ENCODE data around the gene BMPR1A.

The BMPR1A gene

DNA sequence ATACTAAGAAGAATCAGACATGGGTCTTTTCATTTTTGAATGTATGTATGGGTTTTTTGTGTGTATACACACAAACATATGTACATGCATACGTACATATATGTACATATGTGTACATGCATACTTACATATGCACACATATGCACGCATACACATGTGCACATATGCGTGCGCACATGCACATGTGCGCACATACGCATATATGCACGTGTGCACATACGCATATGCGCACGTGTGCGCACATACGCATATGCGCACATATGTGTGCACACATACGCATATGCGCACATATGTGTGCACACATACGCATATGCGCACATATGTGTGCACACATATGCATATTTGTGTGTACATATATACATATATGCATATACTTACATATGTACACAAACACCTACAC is 4.9 kb upstream of the BMPR1A start:
- DNase-seq (ENCODE audit: low read depth, low spot score), result no peak

DNA sequence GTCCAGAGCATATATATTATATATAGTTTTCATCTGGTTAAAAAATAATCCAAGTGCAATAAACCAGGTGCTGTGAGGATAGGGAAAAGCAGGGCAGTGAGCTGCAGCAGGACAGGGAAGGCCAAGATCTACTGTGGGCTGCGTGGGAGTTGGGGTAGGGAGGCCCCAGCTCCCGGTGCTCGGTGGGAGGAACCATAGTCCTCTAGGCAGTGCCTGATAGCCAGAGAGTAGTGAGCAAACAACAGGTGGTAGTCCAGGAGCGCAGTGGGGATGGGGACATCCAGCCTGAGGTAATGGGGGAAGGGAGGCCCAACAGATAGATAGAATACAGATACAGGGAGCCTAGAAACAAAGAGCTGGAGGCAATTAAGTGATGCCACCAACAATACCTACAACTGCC is 4.1 kb upstream of the BMPR1A start:
- no peak overlapping the region for H3K27ac ChIP-seq (ENCODE audit: low read length)
- 0 out of 2 replicates have a peak, but pooled peaks cover 3% of the 10 kb centered on the region for H3K36me3 ChIP-seq (ENCODE audit: control insufficient read depth, insufficient read depth, low read length)
- no peaks in the 10 kb centered on the region for H3K27me3 ChIP-seq (ENCODE audit: control insufficient read depth, insufficient read depth, low read length)
- peaks cover 3% of the 10 kb centered on the region; the same call in 1 of the 2 replicates for H3K4me1 ChIP-seq (ENCODE audit: control insufficient read depth, insufficient read depth, low read length)
- H3K9me3 ChIP-seq (ENCODE audit: control insufficient read depth, insufficient read depth, low read length), result no peaks in the 10 kb centered on the region
- DNase-seq (ENCODE audit: low read depth, low spot score), result no peak
- no CpG with 5 or more reads among the region's 4 CpGs for WGBS (ENCODE audit: insufficient coverage, insufficient read length)
- no peak overlapping the region for H3K4me3 ChIP-seq (ENCODE audit: low read length)

More for the DNA sequence above, 4.9 kb upstream of the BMPR1A start:
- Histone ChIP-seq H3K27ac (ENCODE audit: low read length) (no peak overlapping the region), H3K4me3 (ENCODE audit: low read length) (no peak overlapping the region), H3K36me3 (ENCODE audit: control insufficient read depth, insufficient read depth, low read length) (0 out of 2 replicates have a peak, but pooled peaks cover 3% of the 10 kb centered on the region), H3K27me3 (ENCODE audit: control insufficient read depth, insufficient read depth, low read length) (no peaks in the 10 kb centered on the region), H3K4me1 (ENCODE audit: control insufficient read depth, insufficient read depth, low read length) (peaks cover 3% of the 10 kb centered on the region; the same call in 1 of the 2 replicates), H3K9me3 (ENCODE audit: control insufficient read depth, insufficient read depth, low read length) (no peaks in the 10 kb centered on the region)
- no CpG with 5 or more reads among the region's 17 CpGs for WGBS (ENCODE audit: insufficient coverage, insufficient read length)

DNA sequence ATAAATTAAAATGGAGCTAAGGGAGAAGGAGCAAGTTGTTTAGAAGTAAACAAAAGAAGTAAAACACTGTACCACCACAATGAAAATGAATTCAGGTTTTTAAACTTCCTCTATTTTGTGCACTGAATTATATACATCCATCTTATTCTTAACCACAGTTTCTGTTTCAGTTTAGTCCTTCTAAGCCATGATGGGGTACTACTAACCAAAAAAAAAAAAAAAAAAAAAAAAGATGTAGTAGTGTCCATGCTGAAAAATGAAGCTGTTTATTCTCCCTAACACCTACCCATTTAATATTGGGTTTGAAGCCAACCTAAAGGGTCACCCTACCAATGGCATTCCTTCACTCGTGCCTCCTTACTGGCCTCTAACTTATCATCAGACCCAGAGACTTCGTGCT is 3.4 kb upstream of the BMPR1A start:
- 0 out of 2 replicates have a peak, but pooled peaks cover 3% of the 10 kb centered on the region for H3K36me3 ChIP-seq (ENCODE audit: control insufficient read depth, insufficient read depth, low read length)
- no peaks in the 10 kb centered on the region for H3K9me3 ChIP-seq (ENCODE audit: control insufficient read depth, insufficient read depth, low read length)
- no peak overlapping the region for H3K27ac ChIP-seq (ENCODE audit: low read length)
- no peak for DNase-seq (ENCODE audit: low read depth, low spot score)
- H3K4me1 ChIP-seq (ENCODE audit: control insufficient read depth, insufficient read depth, low read length), result peaks cover 3% of the 10 kb centered on the region; the same call in 1 of the 2 replicates
- H3K4me3 ChIP-seq (ENCODE audit: low read length), result no peak overlapping the region
- no peaks in the 10 kb centered on the region for H3K27me3 ChIP-seq (ENCODE audit: control insufficient read depth, insufficient read depth, low read length)
- WGBS (ENCODE audit: insufficient coverage, insufficient read length), result no CpG with 5 or more reads among the region's 2 CpGs

DNA sequence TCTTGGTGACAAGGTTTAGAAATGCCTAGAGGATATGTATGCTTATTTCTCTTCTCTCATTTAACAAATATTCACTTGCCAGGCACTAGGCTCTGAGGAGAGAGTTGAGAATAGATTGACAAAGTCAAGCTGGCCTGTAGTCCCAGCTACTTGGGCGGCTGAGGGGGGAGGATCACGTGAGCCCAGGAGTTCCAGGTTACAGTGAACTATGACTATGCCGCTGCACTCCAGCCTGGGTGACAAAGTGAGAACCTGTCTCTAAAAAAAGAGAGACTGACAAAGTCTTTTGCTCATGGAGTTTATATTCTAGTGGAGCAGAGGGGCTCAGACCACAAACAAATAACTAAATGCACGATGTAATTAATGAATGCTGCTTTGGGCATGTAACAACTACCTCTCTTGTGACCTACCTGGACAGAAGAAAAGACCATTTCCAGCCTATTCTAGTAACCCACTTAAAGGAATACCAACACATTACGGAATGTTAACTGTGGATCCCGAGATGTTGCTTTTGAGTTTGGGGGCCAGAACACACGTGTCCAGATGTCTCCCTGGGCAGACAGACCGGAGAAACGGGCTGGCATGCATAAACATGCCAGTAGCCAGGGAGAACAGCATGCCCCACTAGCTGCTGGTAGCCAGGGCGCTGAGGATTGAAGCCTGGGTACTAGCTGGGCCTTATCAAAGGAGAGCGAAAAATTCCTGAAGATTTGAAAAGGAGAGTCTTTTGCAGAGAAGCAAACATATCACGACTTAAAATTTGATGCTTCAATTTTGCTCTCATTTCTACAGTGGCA is 2.6 kb upstream of the BMPR1A start:
- no peak overlapping the region for H3K27ac ChIP-seq (ENCODE audit: low read length)
- peaks cover 3% of the 10 kb centered on the region; the same call in 1 of the 2 replicates for H3K4me1 ChIP-seq (ENCODE audit: control insufficient read depth, insufficient read depth, low read length)
- DNase-seq (ENCODE audit: low read depth, low spot score), result no peak
- no CpG with 5 or more reads among the region's 12 CpGs for WGBS (ENCODE audit: insufficient coverage, insufficient read length)
- no peaks in the 10 kb centered on the region for H3K27me3 ChIP-seq (ENCODE audit: control insufficient read depth, insufficient read depth, low read length)
- H3K36me3 ChIP-seq (ENCODE audit: control insufficient read depth, insufficient read depth, low read length), result 0 out of 2 replicates have a peak, but pooled peaks cover 3% of the 10 kb centered on the region
- H3K4me3 ChIP-seq (ENCODE audit: low read length), result no peak overlapping the region
- no peaks in the 10 kb centered on the region for H3K9me3 ChIP-seq (ENCODE audit: control insufficient read depth, insufficient read depth, low read length)

DNA sequence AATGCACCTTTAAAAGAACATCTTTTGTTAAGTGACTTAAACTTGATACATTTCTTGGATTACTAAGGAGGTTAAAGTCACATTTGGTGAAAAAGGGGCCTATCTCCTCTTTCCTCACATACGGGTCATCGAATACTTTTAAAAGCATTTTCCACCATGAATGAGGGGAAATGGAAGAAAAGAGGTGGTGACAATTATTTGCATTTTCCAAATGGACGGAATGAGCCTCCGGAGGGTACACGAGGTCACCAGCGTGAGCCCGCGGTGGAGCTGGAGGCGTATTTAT is 1.0 kb upstream of the BMPR1A start:
- H3K4me1 ChIP-seq (ENCODE audit: control insufficient read depth, insufficient read depth, low read length), result peaks cover 3% of the 10 kb centered on the region; the same call in 1 of the 2 replicates
- H3K4me3 ChIP-seq (ENCODE audit: low read length), result peak overlapping the region; percentile 87; the same call in 1 of the 2 replicates
- H3K27me3 ChIP-seq (ENCODE audit: control insufficient read depth, insufficient read depth, low read length), result no peaks in the 10 kb centered on the region
- no peak for DNase-seq (ENCODE audit: low read depth, low spot score)
- no peaks in the 10 kb centered on the region for H3K9me3 ChIP-seq (ENCODE audit: control insufficient read depth, insufficient read depth, low read length)
- WGBS (ENCODE audit: insufficient coverage, insufficient read length), result no CpG with 5 or more reads among the region's 9 CpGs
- 0 out of 2 replicates have a peak, but pooled peaks cover 3% of the 10 kb centered on the region for H3K36me3 ChIP-seq (ENCODE audit: control insufficient read depth, insufficient read depth, low read length)
- no peak overlapping the region for H3K27ac ChIP-seq (ENCODE audit: low read length)

DNA sequence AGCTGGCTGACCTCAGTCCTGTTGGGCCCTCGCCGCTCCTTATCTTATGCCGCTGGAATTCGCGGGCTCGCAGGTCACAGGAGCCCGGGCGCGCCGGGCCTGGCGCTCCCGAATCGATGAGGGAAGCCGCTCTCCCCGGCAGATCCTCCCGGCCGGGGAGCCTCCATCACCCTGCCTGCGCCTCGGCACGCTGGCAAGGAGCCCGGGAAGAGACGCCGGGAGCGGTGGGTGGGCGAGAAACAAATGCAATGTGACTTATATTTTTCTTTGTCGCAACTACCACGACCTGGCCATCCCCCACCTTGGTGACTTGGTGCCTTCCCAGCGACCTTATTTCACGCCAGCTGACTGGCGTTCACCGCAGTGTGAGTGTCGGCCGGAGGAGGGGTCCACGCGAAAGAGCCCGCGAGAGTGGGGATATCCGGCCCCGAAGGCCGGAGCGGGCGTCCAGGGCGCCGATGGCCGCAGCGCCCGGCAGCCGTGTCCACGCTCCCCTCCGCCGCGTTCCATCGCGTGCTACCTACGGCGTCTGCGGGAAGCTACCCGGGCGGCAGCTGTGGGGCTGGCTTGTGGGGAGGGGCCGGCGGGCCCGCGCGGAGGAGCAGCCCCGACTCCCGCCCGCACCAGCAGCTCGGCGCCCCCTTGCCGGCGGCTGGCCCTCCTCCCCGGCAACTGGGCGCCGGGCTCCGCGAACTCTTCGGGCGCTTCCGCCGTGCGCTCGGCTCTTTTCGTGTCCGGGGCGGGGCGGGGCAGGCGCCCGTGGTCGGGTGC is 494 bp upstream of the BMPR1A start:
- H3K27ac ChIP-seq (ENCODE audit: low read length), result no peak overlapping the region
- peak overlapping the region; percentile 87 for H3K4me3 ChIP-seq (ENCODE audit: low read length)
- H3K27me3 ChIP-seq (ENCODE audit: control insufficient read depth, insufficient read depth, low read length), result no peaks in the 10 kb centered on the region
- H3K4me1 ChIP-seq (ENCODE audit: control insufficient read depth, insufficient read depth, low read length), result peaks cover 3% of the 10 kb centered on the region; the same call in 1 of the 2 replicates
- peak; percentile 52 for DNase-seq (ENCODE audit: low read depth, low spot score)
- H3K36me3 ChIP-seq (ENCODE audit: control insufficient read depth, insufficient read depth, low read length), result 0 out of 2 replicates have a peak, but pooled peaks cover 3% of the 10 kb centered on the region
- no peaks in the 10 kb centered on the region for H3K9me3 ChIP-seq (ENCODE audit: control insufficient read depth, insufficient read depth, low read length)
- no CpG with 5 or more reads among the region's 89 CpGs for WGBS (ENCODE audit: insufficient coverage, insufficient read length)

DNA sequence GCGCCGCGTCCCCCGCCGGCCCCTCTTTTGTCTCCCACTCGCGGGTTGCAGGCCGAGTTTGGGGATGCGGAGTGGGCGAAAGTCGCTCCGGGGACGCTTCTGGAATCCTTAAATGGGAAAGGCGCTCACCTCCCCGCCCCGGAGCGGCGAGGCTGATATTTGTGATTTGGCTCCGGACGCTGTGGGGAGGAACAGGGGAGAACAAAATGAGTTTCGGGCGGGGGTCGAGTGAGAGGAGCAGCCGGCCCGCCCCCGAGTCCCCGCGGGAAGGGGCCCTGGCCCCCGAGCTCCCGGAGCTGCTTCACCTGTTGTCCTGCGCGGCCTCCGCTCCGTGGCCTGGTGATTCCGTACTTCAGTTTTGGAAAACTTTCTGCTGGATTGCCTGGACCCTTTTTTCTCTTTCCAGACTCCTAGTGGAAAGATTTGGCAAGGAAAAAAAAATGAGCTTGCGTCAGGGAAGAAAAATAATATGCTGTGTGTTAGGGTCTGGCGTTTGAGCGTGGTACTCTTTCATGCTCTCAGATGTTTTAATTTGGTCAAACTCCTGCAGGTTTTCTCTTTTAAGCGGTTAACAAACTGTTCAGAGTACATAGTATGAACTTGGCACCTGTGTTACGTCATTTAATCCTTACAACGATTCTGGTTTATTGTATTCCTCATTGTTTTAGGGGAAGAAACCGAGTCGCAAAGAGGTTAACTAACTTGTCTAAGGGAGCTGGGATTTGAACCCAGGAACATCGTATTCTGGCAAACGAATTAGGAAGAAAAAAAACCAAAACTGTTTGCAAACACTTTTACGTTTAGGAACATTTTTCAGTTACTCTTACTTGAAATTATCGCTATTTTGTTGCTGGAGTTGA is 924 bp downstream of the BMPR1A start:
- H3K4me3 ChIP-seq (ENCODE audit: low read length), result peak overlapping the region; percentile 100
- H3K9me3 ChIP-seq (ENCODE audit: control insufficient read depth, insufficient read depth, low read length), result no peaks in the 10 kb centered on the region
- no peak for DNase-seq (ENCODE audit: low read depth, low spot score)
- H3K27ac ChIP-seq (ENCODE audit: low read length), result no peak overlapping the region
- H3K36me3 ChIP-seq (ENCODE audit: control insufficient read depth, insufficient read depth, low read length), result no peaks in the 10 kb centered on the region
- no peaks in the 10 kb centered on the region for H3K27me3 ChIP-seq (ENCODE audit: control insufficient read depth, insufficient read depth, low read length)
- peaks cover 3% of the 10 kb centered on the region; the same call in 1 of the 2 replicates for H3K4me1 ChIP-seq (ENCODE audit: control insufficient read depth, insufficient read depth, low read length)
- WGBS (ENCODE audit: insufficient coverage, insufficient read length), result no CpG with 5 or more reads among the region's 47 CpGs

DNA sequence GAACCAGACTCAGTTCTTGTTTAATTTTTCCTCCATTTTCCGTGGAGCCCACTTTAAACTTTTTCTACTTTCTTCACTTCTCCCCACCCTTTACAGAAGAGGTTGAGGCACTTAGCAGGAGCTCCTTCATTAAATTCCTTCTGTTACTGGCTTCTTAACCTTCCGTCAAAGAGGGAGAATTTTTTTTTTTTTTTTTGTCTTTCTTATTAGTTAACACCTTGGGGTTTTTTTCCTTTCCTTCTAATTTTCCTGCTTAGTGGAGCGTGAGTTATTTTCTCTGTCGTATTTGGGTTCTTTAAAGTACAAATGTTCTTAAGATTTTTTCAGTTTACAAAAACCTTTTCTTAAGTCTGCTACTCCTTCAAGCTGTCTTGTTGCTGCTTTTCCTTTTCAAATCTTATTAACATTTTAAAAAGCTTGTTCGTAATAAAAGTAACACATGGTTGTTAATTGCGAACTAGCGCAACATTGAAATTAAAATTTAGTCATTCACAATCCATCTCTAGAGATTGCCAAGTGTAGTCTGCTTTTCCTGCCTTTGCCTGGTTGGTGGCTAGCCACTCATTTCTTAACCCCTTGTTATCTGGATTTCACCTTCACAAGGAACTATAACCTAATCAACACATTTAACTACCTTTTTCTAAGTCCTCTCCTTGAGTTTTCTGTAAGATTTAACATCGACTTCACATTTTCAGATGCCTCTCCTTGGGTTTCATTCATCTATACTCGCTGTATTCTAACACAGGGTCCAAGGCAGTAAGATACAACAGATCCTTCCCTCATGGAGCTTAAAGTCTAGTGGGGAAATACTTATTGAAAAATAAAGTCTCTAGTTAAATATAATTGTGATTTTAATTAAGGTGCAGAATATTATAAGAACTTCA is 2.0 kb downstream of the BMPR1A start:
- no peak for DNase-seq (ENCODE audit: low read depth, low spot score)
- Histone ChIP-seq H3K27me3 (ENCODE audit: control insufficient read depth, insufficient read depth, low read length) (no peaks in the 10 kb centered on the region), H3K4me3 (ENCODE audit: low read length) (peak overlapping the region; percentile 100; the same call in 1 of the 2 replicates), H3K36me3 (ENCODE audit: control insufficient read depth, insufficient read depth, low read length) (no peaks in the 10 kb centered on the region), H3K4me1 (ENCODE audit: control insufficient read depth, insufficient read depth, low read length) (peaks cover 3% of the 10 kb centered on the region; the same call in 1 of the 2 replicates), H3K27ac (ENCODE audit: low read length) (no peak overlapping the region), H3K9me3 (ENCODE audit: control insufficient read depth, insufficient read depth, low read length) (no peaks in the 10 kb centered on the region)
- WGBS (ENCODE audit: insufficient coverage, insufficient read length), result no CpG with 5 or more reads among the region's 9 CpGs

DNA sequence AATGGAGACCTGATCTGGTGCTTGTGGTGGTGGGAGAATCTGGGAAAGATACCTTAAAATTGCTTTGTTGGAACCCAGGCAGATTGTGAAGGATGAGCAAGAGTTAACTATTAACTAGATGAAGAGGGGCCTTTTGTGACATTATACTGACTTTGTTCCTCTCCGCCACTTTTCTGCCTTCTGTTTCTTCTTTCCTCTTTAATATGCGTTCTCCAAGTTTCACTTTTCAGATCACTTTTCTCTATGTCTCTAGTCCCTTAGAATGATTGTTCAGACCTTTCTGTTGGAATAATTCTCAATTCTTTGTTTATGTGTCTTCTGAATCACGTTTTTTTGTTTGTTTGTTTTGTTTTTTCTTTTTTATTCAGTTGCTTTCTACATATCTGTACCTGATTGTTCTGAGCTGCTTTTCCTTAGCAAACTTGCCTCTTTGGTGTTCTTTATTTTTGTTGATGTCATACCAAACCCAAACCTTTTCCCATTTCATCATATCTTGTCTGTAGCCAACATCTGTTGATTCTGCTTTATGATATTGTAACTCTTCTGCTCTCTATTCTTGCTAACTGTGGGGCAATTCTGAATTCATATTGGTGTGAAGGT is 2.8 kb downstream of the BMPR1A start:
- H3K27me3 ChIP-seq (ENCODE audit: control insufficient read depth, insufficient read depth, low read length), result no peaks in the 10 kb centered on the region
- peaks cover 2% of the 10 kb centered on the region; the same call in 1 of the 2 replicates for H3K4me1 ChIP-seq (ENCODE audit: control insufficient read depth, insufficient read depth, low read length)
- peak overlapping the region; percentile 100; the same call in 1 of the 2 replicates for H3K4me3 ChIP-seq (ENCODE audit: low read length)
- no peak for DNase-seq (ENCODE audit: low read depth, low spot score)
- no peak overlapping the region for H3K27ac ChIP-seq (ENCODE audit: low read length)
- no peaks in the 10 kb centered on the region for H3K36me3 ChIP-seq (ENCODE audit: control insufficient read depth, insufficient read depth, low read length)
- H3K9me3 ChIP-seq (ENCODE audit: control insufficient read depth, insufficient read depth, low read length), result no peaks in the 10 kb centered on the region
- no CpG with 5 or more reads among the region's 3 CpGs for WGBS (ENCODE audit: insufficient coverage, insufficient read length)

Data from iPS DF 6.9 (cell line).